ENCODE measurements around the gene DPYSL3. TPM values are rescaled to one million over a fixed set of nuclear protein-coding genes. Genes with fewer than 3 reads are reported as not detected.

Gene DPYSL3
- total RNA-seq, 2 experiments from 2014 or later = 0.13 to 0.38 TPM

GRCh38 chr5:147407094-147407681, 102.7 kb downstream of the DPYSL3 start:
- H3K4me3 Mint-ChIP-seq = no peak overlapping the region
- no peaks in the 10 kb centered on the region for H3K27me3 Mint-ChIP-seq
- DNase-seq (no peak), ATAC-seq (no peak)
- ChIA-PET POLR2A (no interaction called here), CTCF (no interaction called here)
- H3K9me3 Mint-ChIP-seq = no peaks in the 10 kb centered on the region
- H3K36me3 Mint-ChIP-seq (ENCODE audit: low read depth) = no peaks in the 10 kb centered on the region
- intact Hi-C loops (cut with micrococcal nuclease) = no loop called here
- H3K27ac Mint-ChIP-seq = no peak overlapping the region
- TF ChIP-seq, protein P1, sequence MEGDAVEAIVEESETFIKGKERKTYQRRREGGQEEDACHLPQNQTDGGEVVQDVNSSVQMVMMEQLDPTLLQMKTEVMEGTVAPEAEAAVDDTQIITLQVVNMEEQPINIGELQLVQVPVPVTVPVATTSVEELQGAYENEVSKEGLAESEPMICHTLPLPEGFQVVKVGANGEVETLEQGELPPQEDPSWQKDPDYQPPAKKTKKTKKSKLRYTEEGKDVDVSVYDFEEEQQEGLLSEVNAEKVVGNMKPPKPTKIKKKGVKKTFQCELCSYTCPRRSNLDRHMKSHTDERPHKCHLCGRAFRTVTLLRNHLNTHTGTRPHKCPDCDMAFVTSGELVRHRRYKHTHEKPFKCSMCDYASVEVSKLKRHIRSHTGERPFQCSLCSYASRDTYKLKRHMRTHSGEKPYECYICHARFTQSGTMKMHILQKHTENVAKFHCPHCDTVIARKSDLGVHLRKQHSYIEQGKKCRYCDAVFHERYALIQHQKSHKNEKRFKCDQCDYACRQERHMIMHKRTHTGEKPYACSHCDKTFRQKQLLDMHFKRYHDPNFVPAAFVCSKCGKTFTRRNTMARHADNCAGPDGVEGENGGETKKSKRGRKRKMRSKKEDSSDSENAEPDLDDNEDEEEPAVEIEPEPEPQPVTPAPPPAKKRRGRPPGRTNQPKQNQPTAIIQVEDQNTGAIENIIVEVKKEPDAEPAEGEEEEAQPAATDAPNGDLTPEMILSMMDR (IDR thresholded peaks at IDR 0.05) = no peak
- no peaks in the 10 kb centered on the region for H3K4me1 Mint-ChIP-seq (ENCODE audit: low read depth)

GRCh38 chr5:147406636-147407035, 103.2 kb downstream of the DPYSL3 start:
- Mint-ChIP-seq H3K27me3 (no peaks in the 10 kb centered on the region), H3K4me3 (no peak overlapping the region), H3K4me1 (ENCODE audit: low read depth) (no peaks in the 10 kb centered on the region), H3K9me3 (no peaks in the 10 kb centered on the region), H3K36me3 (ENCODE audit: low read depth) (no peaks in the 10 kb centered on the region), H3K27ac (no peak overlapping the region)
- TF ChIP-seq, protein P1 (IDR thresholded peaks at IDR 0.05) = no peak
- intact Hi-C loops (cut with micrococcal nuclease) = no loop called here
- ChIA-PET CTCF (no interaction called here), POLR2A (no interaction called here)
- DNase-seq = no peak
- ATAC-seq = no peak

DNA sequence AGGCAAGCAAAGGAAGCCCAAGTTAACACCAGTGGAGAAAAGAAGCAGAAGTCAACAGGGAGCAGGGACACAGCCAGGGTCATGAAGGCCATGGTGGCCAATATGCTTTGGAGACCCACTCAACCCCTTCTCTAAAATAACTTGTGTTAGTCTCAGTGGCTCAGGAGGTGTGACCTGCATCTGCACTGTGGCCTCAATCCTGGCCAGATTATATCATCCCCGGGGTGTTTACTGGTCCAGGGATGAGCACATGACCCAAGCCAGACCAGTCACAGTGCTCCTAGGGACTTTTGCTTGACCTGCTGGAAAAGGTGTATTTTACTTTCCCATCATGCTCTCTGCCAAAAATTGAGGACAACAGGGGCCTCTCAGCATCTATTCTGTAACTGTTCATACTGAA, 105.2 kb downstream of the DPYSL3 start:
- no peak overlapping the region for H3K4me3 Mint-ChIP-seq
- intact Hi-C loops (cut with micrococcal nuclease) = no loop called here
- H3K9me3 Mint-ChIP-seq = no peaks in the 10 kb centered on the region
- no peak for DNase-seq
- ChIA-PET POLR2A (no interaction called here), CTCF (no interaction called here)
- no peaks in the 10 kb centered on the region for H3K4me1 Mint-ChIP-seq (ENCODE audit: low read depth)
- H3K27ac Mint-ChIP-seq = no peak overlapping the region
- TF ChIP-seq, protein P1 (IDR thresholded peaks at IDR 0.05) = no peak
- no peak for ATAC-seq
- no peaks in the 10 kb centered on the region for H3K36me3 Mint-ChIP-seq (ENCODE audit: low read depth)
- H3K27me3 Mint-ChIP-seq = no peaks in the 10 kb centered on the region

- CTCF ChIA-PET = no interaction called here
- ATAC-seq (no peak), DNase-seq (no peak)
- POLR2A ChIA-PET = no interaction called here
- intact Hi-C loops (cut with micrococcal nuclease) = no loop called here
- Mint-ChIP-seq H3K27me3 (no peaks in the 10 kb centered on the region), H3K9me3 (no peaks in the 10 kb centered on the region), H3K36me3 (ENCODE audit: low read depth) (no peaks in the 10 kb centered on the region), H3K4me3 (no peak overlapping the region), H3K27ac (no peak overlapping the region), H3K4me1 (ENCODE audit: low read depth) (no peaks in the 10 kb centered on the region)
- TF ChIP-seq, protein P1 (IDR thresholded peaks at IDR 0.05) = no peak
These were observed 105.9 kb downstream of the DPYSL3 start for GRCh38 chr5:147403651-147404640.

DNA sequence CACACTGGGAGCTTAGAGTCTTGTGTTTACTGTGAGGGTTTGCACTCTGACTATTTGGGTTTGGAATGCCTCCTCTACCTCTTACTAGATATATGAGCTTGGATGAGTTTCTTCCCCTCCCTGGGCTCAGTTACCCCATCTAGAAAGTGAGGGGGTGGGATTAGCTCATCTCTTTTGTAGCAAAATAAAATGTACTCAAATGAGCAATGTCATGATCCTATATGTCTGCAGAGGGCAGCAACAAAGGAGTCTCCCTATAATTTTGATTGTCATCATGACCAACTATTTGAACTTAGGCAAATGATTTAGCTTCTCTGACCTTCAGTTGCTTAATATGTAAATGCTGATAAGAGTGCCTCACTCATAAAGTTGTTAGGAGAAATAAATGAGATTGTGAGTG, 109.0 kb downstream of the DPYSL3 start:
- H3K4me1 Mint-ChIP-seq (ENCODE audit: low read depth) = no peaks in the 10 kb centered on the region
- H3K36me3 Mint-ChIP-seq (ENCODE audit: low read depth) = no peaks in the 10 kb centered on the region
- H3K4me3 Mint-ChIP-seq = no peak overlapping the region
- ATAC-seq (no peak), DNase-seq (no peak)
- POLR2A ChIA-PET = interaction anchor here (0.6 kb wide), 1 partner anchor 186 kb away, joined by 3 read pairs; no protein-coding TSS in a partner anchor
- TF ChIP-seq, protein P1 (IDR thresholded peaks at IDR 0.05) = no peak
- H3K27ac Mint-ChIP-seq = no peak overlapping the region
- intact Hi-C loops (cut with micrococcal nuclease) = no loop called here
- CTCF ChIA-PET = no interaction called here
- H3K9me3 Mint-ChIP-seq = no peaks in the 10 kb centered on the region
- H3K27me3 Mint-ChIP-seq = no peaks in the 10 kb centered on the region
